Right forelimb (tissue), 1 donor: ENCODE results near the gene TBC1D14.
A peak's percentile ranks its signal among the peaks of the same experiment; 100 is the strongest.

Source experiments
- DNase-seq: peaks from one replicate; pipeline ENCODE4 v3.0.0-alpha.2; 2018

TBC1D14 gene

DNA sequence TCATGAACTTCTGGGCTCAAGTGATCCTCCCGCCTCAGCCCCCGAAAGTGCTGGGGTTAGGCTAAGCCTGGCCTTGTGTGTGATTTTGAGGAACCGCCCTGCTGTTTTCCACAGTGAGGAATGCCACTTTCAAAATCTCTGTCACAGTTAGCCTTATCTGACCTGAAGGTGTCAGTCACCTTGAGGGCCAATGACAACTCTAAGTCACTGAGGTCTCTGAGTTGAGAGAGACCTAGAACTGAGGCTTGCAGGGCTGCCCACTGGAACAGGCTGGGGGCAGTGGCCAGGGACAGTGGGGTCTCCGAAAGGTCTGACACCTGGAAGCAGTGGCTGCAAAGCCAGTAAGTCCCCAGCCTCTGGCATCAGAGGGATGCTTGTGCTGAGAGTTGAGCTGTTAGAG, 139.7 kb downstream of the TBC1D14 start:
- no peak for DNase-seq

DNA sequence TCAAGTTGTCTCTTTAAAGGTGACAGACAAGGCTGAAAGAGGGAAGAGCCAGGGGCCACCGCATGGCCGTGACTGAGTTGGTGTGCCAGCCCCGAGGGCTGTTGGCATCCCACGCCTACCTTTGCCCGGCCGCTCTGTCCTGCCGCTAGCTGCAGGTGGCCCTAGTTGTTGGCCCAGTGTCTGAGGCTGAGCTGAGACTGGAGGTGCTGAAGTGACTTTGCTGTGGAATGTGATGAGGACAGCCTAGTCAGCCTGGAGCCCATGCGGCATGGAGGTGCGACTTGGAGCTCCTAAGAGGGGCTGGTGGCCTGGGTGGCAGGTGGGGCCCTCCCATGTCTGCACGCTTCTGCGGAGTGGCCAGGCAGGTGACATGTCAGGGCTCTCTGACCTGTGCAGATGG, 140.1 kb downstream of the TBC1D14 start:
- DNase-seq, result no peak

DNA sequence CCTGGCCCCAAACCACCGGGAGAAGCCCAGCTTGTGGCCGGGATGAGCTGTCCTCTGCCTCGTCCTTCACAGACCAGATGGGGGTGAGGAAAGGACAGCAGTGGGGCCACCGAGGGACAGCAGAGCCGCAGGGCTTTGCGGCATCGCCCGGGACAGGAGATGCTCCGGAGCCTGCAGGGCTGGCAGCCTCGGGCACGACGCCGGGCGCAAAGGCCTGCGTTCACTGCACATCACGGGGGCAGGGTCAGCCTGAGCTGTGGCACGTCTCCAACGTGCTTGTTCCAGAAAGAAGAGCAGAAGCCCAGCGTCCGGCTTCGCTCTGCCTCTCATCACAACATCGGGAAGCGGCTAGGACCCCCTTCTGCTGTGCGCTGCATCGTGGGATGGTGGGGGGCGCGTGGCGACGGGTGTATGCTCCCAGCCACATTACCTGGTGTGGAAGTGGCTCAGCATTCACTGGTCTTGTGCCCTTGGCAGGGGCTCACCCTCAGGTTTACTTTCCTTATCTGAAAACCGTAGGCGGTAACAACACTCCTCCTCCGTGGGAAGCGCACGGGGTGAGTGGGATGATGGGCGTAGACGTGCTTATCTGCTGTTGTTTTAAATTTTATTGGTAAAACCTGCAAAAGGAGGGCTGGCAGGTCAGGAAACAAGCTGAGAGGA, 141.0 kb downstream of the TBC1D14 start:
- DNase-seq, result no peak

GRCh38 chr4:7051144-7051495, 141.5 kb downstream of the TBC1D14 start:
- no peak for DNase-seq

DNA sequence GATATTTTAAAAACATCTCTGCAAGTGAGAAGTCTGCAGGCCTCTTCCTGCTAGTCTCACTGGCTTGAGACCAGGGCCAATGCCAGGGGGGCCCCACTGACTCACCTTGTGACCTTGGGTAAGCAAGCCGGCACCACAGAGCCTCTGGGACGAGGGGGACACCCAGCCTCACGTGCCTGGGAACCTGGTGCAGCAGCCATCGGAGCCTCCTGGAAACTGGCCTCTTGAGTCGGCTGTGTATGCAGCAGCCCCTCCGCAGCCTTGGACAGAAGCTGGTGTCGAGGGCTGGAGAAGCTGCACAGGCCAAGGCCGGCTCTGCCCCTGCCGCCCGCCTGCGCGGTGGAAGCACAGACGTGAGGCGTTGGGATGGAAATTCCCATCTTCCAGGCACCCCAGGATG, 142.3 kb downstream of the TBC1D14 start:
- no peak for DNase-seq

DNA sequence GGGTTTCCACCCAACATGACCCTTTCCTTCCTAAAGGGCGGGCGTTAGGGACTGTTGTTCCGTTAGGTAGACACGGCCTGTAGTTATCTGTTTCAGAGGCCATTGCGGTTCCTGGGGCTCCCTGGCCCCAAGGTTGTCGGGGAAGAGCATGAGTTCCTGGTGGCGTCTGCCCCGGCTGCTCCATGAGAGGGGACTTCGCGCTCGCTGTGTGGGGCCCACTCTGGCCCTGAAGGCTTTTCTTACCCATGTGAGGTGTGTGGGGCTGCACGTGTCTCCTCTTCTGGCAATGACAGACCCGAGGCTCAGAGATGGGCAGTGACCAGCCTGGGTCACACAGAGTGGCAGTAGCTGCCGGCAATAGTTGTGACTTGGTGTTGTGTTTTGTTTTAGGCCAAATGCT, 142.7 kb downstream of the TBC1D14 start:
- DNase-seq, result no peak

DNA sequence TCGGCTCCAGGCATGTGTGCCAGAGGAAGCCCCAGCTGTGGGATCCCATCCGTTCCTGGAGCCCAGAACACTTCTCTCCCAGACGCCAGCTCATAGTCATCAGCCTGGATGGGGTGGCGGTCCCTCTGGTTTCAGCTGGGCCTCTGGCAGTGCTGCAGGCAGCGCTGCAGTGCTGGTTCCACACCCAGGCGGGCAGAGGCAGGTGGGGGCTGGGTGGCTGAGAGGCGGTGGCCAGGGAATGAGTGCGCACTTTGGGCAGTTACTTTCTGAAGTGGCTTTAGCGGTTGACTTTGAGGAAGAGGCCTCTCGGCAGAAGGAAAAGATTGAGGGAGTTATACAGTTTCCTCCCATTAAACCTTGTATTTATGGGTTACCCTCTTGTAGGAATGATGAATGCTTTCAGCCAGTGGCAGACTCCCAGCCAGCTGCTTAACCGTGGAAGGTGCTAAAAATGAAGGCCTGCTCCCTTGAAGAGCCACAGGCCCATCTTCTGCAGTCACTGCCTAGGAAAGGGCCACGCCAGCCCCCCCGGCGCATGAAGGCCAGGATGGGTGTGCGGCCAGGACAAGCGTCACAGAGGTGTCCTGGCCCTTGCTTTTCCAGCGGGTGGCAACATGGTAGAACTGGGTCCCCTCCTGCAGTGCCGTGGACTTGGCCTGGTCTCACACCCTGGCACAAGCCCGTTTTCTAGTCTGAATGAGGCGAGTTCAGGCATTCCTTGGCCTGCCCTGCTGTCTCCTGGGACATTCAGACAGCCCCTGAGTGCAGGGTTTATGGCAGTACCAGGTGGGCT, 143.5 kb downstream of the TBC1D14 start:
- DNase-seq, result no peak

DNA sequence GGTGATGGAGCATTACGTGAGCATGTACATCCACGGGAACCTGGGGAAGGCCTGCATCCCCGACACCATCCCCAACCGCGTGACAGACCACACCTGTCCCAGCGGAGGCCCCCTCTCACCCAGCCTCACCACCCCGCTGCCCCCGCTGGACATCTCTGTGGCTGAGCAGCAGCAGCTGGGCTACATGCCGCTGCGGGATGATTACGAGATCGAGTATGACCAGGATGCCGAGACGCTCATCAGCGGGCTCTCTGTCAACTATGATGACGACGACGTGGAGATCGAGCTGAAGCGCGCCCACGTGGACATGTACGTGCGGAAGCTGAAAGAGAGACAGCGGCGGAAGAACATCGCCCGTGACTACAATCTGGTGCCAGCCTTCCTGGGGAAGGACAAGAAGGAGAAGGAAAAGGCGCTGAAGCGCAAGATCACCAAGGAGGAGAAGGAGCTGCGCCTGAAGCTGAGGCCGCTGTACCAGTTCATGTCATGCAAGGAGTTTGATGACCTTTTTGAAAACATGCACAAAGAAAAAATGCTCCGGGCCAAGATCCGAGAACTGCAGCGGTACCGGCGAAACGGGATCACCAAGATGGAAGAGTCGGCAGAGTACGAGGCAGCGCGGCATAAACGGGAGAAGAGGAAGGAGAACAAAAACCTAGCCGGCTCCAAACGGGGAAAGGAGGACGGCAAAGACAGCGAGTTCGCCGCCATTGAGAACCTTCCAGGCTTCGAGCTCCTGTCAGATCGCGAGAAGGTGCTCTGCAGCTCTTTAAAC, 144.7 kb downstream of the TBC1D14 start:
- DNase-seq, result no peak

DNA sequence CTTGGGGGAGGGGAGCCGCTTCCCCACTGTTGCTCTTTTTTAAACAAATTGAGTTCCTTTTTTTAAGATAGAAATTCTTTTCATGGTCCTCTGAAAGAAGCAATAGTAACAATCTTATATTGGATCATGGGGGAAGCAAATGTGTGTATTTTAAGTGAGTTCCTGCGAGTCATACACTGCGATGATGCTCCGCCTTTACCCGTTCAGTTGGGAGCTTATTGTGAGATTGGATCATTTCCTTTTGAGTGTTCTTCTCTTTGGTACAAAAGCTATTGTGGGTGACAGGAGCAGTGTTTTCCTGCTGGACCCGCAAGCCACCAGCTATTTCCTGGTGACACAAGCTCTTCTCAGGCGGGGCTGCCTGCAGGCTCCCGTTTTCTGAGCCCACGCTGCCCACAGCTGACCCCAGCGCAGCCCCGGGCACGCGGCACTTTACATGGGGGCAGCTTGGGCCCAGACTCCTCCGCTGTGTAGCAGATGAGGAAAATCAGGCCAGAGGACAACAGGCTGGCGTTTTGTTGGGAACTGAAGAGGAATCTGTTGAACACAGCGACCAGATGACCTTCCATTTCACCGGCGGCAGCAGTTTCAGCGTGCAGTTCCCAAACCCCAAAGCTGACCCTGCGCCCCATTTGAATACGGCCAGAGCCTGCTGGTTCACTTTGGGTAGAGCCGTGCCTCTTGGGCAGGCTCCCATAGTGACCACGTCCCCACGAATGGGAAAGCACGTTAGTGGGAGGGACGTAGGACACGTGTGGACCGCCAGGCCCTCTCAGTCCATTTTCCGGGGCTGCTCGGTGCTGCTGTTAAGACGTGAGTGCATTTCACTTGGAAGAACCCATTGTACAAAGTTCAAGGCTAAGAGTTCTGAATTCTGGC, 145.7 kb downstream of the TBC1D14 start:
- DNase-seq, result no peak

GRCh38 chr4:7055990-7056325, 146.3 kb downstream of the TBC1D14 start:
- DNase-seq, result no peak

DNA sequence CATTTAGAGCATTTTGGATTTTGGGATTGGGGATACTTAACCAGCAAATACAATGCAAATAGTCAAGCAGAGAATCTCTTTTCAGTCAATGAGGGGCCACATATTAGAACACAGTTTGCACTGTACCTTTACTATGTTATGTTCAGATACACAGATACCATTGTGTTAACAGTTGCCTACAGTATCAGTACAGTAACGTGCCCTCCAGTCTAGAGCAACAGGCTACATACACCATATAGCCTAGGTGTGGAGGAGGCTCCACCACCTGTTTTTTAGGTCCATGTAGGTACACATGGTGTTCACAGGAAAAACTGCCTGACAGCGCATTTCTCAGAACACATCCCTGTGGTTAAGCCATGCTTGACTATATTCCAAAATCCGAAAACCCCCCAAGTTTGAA, 149.2 kb downstream of the TBC1D14 start:
- DNase-seq, result no peak

GRCh38 chr4:7059662-7060061, 150.0 kb downstream of the TBC1D14 start:
- no peak for DNase-seq

DNA sequence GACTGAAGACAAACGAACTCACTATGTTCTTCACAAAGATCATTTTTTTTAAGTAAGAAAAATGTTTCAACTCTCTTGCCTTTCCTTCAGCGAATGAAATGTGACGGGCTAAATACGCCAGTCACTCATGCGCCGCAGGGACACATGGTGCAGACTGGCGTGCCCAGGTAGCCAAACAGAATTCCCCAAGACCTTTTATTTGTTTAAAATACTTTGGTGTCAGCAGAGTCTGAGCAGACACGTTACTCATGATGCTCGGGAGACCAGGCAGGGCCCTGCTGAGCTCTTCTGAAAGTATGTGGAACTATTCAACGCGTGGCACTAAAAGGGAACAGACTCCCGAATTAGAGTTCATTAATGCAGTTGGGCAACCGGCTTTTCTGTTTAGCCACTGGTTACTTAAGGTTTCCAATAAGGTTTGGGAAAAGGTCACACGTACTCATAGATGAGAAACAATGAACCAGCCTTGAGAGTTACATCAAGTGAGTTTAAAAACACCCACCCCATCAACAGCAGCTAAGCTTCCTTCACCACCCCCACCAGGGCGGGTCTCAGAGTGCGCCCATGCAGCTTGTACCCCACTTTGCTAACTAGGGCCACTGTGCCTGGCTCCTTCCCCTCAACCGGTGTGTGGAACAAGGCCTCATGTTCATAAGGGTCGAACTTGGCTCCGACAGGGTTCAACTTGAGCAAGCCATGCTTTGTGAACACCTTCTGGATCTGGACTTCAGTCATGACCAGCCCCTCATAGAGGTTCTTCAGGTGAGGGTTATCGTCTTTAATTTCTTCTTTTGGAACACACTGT, 150.9 kb downstream of the TBC1D14 start:
- DNase-seq, result no peak

DNA sequence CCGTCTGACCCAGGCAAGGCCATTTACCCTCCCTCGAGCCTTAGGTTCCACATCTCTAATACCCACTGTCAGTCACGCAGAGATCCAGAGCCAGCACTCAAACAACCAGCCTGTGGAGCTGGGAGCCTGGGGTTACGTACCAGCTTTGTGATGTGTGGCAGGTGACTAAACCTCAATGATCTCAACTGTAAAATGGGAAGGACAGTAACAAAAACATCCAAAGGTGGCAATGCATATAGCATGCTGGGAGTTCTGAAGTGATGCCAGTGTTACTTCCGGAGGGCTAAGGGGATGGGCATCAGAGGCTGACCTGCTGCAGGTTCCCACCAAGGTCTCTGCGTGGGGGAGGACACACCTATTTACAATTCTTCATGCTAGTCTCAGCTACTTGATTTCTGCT, 152.2 kb downstream of the TBC1D14 start:
- DNase-seq, result no peak

DNA sequence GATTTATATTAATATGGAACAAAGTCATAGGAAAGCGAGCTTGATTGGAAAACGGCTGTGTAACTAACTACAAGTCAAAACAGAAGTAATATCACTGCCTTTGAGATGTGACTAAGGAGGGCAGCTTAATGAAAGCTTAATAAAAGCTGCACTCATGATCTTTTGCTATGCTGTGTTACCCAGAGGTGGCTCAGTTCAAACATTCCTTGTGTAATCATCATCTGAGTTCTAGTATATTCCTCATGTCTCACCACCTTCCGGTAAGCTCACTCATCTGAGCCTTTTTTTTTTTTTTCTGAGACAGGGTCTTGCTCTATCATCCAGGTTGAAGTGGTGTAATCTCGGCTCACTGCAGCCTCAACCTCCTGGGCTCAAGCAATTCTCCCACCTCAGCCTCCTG, 153.2 kb downstream of the TBC1D14 start:
- DNase-seq, result no peak

GRCh38 chr4:7063362-7063761, 153.7 kb downstream of the TBC1D14 start:
- no peak for DNase-seq

- no peak for DNase-seq
These were observed 156.4 kb downstream of the TBC1D14 start for GRCh38 chr4:7066006-7066405.

DNA sequence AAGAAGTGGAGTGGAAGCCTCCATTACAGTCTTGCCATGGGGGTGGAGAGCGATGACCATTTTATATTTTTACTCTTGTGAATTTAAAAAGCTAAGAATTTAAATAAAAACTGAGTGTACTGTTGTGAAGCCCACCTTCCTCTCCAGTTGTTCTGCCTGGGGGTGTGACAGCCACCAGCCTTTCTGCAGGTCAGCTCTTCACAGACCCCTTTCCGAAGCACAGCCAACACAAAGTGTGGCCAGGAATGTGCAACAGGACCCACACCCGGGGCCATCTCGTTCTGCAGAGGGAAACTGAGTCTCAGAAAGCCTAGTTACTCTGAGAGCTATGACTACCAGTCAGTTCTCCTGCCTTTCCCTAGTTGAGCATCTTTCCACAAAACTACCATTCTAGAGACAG, 156.9 kb downstream of the TBC1D14 start:
- DNase-seq, result no peak

- DNase-seq, result no peak
These were observed 157.5 kb downstream of the TBC1D14 start for GRCh38 chr4:7067126-7067451.

DNA sequence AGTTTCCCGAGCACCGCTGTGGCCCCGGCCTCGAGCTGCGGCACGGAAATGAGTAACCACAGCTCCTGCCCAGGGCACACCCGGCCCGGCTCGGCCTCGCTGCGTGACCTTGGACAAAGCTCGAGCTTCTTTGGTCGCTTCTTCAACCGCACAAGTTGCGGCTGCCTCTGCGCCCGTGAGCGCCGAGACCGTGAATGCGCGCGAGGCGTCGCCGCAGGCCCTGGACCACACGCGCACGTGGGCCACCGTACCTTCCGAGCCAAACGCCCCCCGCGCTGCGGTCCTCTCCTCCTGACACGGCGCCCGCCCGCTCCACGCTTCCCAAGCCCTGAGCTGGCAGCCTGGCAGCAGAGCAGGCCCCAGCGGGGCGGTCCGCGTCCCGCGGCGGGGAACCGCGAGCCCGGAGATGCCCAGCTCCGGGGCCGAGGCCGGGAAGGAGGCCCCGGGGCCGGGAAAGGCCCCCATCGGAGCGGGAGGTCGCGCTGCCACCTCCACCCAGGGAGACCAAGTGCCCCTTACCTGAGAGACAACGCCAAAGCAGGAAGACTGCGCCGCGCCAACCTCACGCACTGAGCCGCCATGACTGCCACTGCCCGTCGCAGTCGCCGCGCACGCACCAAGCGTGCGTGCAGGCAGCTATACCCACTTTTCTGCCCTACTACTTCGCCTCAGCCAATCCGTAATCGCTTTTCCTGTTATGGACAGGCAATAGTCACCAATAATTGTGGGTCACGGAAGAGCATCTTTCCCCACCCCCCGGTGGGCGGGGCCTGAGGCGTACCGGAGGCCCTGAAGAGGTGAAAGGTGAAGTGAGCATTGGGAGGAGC, 158.0 kb downstream of the TBC1D14 start, which contains the start of gene GRPEL1:
TSS of gene GRPEL1 (minus strand) at position 613 of the 827 bp plus-strand sequence. CDS start at position 581, 32 bp downstream.
- DNase-seq, result peak; percentile 100

DNA sequence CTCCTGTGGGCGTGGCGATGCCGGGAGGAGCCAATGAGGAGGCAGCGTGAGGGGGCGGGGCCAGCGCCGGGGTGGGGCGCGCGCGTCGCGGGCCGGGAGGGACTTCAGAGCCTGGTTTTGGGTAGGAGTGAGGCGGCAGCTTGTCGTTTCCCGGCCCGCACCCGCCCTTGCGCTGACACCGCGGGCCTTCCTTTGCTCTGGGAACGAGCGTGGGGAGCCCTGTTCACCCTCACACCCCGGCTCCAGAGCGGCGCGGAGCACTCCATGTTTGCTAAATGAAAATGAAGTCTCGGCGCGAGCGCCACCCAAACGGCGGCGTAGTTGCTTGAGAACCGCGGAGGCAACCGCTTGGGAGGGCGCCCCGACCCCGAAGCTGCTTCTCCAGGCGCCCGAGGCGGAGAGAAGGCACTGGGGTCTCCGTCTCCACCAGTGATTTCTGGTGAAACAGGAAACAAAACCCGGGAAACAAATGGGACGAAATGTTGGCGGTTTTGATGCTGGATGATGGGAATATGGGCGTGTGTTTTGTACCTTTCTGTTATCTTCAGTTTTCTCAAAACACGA, 158.7 kb downstream of the TBC1D14 start:
- no peak for DNase-seq
